Muscle of arm (tissue), 12 donors: ENCODE data around the gene HSPG2. TPM values are rescaled to one million over a fixed set of nuclear protein-coding genes. Genes with fewer than 3 reads are reported as not detected.
"Not testable (repeated sequence)": the region's sequence is repeated elsewhere in the genome, so short reads cannot be mapped to it uniquely, and the experiment has no call there.

Source experiments
- DNase-seq: peaks from one replicate; pipeline ENCODE4 v3.0.0-alpha.2; 2013
- polyA plus RNA-seq, 12 donors: library from polyadenylated mRNA; unstranded; fragments of 120-200 nt; gene quantifications; one replicate each; pipeline ENCODE4 v1.2.1, GENCODE V29; 2013; ENCODE audit not compliant: insufficient read length in 12 of 12

HSPG2 gene
- polyA plus RNA-seq, 12 donors = 190 to 355 (median 246) TPM

DNA sequence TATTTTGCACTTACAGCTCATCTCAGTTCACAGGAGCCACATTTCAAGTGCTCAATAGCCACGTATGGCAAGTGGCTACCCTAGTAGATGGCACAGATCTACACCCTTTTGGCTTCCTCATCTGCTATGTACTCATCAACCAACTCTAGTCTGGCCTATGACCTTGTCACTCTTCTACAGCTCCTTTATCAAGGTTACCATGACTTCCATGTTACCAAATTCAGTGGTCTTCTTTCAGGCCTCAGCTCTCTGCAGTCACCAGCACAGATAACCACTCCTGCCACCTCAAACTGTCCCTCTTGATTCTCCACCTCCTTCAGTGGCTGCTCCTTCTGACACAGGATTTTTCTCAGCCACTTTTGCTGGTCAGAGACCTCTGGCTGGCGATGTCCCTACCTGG is 142.5 kb downstream of the HSPG2 start:
- no peak for DNase-seq

DNA sequence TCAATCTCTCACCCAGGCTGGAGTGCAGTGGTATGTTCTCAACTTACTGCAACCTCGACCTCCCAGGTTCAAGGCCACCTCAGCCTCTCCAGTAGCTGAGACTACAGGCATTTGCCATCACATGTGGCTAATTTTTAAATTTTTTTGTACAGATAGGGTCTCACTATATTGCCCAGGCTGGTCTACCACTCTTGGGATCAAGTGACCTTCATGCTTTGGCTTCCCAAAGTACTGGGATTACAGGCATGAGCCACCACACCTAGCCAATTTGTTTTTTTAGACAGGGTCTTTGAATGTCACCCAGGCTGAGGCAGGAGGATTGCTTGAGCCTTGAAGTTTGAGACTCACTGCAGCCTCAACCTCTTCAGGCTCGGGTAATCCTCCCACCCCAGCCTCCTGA is 144.0 kb downstream of the HSPG2 start:
- no peak for DNase-seq

DNA sequence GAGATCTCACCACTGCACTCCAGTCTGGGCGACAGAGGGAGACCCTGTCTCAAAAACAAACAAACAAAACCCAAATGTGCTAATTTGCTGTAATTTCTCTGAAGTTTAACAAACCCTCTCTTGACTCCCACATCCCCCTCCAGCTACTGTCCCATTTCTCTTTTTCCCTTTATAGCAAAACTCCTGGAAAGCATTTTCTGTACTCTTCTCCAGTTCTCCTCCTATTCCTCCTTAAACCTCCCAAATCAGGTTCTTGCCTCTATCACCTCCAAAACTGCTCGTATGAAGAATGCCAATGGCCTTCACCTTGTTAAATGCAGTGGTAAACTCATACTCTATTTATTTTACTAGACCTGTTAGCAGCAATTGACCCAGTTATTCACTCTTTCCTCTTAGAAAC is 150.5 kb downstream of the HSPG2 start:
- no peak for DNase-seq

DNA sequence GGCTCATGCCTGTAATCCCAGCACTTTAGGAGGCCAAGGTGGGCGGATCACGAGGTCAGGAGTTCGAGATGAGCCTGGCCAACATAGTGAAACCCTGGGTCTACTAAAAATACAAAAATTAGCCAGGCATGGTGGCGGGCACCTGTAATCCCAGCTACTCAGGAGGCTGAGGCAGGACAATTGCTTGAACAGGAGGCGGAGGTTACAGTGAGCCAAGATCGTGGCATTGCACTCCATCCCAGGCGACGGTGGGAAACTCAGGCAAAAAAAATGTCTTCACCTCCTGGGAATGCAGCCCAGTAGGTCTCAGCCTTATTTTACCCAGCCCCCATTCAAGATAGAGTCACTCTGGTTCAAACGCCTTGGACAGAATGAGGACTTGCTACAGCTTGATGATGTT is 151.3 kb downstream of the HSPG2 start:
- not testable (repeated sequence) for DNase-seq

DNA sequence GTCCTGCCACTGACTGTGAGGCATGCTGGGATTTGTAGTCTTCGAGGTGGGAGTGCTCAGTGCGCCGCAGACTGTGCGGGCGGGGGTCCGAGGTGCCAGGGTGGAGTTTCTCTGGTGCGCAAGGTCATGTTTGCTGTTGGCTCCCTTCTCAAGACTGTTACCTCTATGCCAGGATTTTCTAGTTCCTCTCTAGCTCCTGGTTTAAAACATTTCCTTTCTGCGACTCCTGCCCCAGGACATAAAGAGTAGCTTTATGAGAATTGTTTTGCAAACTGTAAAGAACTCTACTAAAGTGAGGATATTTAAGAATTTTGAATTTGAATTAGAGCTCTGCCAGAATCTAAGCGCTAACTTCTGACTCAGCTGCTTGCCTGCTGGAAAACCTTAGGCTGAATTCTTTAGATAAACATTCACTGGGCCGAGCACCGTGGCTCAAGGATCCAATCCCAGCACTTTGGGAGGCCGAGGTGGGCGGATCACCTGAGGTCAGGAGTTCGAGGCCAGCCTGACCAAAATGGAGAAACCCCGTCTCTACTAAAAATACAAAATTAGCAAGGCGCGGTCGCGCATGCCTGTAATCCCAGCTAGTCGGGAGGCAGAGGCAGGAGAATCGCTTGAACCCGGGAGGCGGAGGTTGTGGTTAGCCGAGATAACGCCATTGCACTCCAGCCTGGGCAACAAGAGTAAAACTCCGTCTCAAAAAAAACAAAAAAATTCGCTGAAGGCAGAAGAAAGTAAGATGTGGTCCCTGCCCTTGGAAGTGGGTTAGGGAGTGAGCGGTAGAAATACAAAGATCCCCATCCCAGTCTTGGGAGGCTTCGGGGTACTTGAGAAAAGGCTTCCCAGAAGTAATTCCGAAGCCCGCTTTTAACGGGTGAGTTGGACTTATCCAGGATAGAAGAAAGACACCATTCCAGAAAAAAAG is 153.2 kb downstream of the HSPG2 start:
- no peak for DNase-seq

DNA sequence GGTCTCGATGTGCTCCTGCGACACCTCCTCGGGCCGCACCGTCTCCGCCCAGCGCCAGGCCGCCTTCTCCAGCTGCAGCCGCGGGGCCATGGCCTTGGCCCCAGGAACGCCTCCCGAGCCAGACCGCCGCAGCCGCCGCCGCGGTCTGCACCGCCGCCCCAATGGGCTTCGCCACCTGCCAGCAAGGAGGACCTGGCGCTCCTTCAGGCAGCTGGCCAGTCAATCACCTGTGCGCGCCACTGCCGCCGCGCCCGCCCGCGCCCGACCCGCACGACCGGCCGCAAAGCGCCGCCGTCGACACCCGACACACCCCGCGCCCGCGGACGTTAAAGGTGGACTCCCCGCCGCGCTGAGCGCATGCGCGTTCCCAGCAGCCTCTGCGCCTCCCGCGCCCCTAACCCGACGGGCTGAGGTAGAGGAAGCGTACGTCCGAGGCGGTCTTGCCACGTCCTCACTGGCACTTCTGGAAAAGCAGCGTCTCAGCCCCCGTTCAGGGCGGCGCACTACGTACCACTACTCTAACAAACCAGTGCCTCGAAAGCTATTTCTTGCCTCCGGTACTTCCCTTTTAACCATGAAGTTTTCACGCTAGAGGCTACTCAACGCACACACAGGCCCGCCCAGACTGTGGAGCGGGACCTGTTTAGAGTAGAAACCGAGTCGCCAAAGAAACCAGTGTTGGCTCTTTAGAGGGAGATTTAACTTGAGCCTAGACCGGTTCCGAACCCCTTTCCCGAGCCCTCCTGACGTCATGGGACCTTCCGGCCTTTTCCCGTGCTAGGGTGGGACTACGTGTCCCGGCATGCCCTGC is 154.0 kb downstream of the HSPG2 start, which contains the start of gene USP48:
Gene USP48, minus strand, starts transcription at position 282 of the 811 bp plus-strand sequence. Its CDS starts 192 bp downstream, at position 90.
- DNase-seq = peak; percentile 98

DNA sequence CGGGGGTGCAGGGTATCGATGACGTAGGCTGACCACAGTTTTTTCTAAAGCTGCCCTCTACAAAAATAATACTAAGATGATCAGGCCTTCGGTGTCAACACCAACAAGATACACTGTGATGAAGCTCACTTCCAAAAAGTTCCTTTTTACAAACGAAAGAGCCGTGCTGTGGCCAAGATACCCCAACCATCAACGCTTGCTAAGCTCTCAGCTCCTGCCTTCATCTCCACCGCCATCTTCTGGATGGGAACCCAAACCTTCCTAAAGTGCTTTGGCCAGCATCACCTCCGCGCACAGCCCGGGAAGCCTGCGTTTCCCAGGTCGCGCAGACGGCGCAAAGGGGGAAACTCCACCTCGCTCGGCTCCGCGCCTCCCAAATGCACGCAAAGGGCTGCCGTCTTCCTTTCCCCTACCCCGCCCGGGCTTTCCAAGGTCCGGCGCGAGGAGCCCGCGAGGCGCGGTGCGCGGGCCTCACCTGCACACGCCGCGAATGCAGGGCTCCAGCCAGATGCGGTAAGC is 154.7 kb downstream of the HSPG2 start:
- peak; percentile 63 for DNase-seq

DNA sequence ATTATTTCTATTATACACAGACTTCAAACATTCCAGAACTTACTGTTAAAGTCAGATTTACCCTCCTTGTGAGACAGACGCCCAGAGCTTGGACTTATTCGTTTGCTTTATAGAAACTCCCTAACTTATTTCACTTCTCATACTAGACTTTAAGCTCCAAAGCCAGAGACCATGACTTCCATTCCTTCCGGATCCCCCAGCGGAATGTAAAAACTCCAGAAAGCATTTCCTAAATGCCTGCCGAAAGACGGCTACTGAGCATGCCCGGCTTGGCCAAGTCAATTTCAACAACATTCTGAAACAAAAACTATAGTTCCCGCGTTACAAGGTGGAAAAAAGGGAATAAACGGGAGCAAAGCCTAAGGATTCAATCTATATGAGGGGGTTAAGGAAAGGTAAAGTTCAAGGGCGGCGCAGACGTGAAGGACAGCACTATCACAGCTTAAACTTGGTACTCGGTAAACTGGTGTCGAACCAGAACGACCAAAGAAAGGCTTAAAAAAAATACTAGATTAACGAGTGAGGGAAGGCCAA is 155.2 kb downstream of the HSPG2 start:
- peak; percentile 22 for DNase-seq

DNA sequence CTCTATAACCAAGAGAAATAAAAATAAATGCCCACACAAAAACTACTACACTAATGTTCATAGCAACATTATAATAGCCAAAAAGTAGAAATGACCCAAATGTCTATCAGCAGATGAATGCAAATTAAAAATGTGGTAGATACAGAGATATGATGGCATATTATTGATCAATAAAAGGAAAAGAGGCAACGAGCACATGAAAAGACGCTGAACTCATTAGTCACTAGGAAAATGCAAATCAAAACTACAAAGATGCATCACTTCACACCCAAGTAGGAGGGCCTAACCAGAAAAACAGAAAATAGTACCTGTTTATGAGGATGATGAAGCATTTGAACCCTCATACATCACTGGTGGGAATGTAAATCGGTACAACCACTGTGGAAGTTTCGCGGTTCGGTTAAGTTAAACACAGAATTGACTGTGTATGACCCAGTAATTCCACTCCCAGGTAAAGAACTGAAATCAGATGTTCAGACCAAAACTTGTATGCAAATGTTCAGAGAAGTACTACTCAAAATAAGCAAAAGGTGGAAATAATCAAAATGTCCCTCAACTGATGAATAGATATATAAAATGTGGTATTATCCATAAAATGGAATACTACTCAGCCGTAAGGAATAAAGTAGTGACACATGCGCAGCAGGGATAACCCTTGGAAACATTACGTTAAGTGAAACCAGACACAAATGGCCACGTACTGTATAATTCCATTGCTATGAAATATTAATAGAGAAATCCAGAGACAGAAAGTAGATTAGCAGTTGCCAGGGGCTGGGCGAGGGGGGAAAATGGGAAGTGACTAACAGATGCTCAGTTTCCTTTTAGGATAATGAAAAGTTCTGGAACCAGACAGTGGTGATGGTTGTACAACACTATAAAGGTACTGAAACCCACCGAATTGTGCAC is 157.2 kb downstream of the HSPG2 start:
- DNase-seq = no peak

DNA sequence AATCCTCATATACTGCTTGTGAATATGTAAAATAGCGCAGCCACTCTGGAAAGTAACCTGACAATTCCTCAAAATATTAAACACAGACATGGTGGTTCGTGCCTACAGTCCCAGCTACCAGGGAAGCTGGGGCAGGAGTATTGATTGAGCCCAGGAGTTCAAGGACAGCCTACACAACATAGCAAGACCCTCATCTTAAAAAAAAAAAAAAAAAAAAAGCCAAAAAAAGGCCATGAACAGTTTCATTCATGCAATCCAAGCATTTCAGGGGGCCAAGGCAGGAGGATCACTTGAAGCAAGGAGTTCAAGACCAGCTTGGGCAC is 158.7 kb downstream of the HSPG2 start:
- no peak for DNase-seq

DNA sequence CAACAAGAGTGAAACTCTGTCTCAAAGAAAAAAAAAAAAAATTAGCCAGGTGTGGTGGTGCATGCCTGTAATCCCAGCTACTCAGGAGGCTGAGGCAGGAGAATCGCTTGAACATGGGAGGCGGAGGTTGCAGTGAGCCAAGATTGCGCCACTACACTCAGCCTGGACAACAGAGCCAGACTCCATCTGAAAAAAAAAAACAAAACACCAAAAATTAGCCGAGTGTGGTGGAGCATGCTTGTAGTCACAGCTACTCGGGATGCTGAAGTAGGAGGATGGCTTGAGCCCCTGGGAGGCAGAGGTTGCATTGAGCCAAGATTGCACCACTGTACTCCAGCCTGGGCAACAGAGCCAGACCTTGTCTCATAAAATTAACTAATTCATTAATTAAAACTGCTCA is 160.2 kb downstream of the HSPG2 start:
- not testable (repeated sequence) for DNase-seq

DNA sequence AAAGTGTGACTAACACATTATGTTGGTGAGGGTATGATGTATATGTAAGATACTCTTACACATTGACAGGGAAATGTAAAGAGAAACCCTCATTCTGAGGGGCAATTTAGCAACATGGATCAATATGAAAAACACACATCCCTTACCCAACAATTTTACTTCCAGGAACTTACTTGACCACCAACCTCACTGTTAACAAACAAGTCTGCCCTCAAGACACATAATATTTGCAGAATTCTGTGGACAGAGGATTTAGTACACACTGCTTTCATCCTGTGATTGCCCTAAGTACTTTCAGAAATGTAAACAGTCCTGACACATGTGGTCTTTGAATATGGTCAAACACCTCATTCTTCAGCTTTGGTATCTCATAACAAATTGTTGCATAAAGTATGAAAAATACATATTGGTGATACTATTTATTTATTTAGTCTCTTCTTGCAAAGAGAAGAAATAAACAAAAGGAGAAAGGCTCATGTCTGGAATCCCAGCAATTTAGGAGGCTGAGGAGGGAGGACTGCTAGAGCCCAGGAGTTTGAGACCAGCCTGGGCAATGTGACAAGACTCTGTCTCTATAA is 161.0 kb downstream of the HSPG2 start:
- DNase-seq = no peak

DNA sequence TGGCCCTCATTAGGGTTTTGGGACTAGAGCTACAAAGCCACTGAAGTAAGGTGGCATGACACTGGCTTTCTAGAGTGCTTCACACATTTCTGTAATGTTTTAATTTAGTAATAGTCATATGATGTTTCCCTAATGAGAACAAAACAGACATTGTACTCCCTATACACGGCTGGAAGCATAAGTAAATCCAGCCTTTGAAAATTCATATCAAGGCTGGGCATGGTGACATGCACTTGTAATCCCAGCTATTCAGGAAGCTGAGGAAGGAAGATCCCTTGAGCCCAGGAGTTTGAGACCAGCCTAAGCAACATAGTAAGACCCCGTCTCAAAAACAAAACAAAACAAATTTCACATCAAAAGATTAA is 161.6 kb downstream of the HSPG2 start:
- no peak for DNase-seq

DNA sequence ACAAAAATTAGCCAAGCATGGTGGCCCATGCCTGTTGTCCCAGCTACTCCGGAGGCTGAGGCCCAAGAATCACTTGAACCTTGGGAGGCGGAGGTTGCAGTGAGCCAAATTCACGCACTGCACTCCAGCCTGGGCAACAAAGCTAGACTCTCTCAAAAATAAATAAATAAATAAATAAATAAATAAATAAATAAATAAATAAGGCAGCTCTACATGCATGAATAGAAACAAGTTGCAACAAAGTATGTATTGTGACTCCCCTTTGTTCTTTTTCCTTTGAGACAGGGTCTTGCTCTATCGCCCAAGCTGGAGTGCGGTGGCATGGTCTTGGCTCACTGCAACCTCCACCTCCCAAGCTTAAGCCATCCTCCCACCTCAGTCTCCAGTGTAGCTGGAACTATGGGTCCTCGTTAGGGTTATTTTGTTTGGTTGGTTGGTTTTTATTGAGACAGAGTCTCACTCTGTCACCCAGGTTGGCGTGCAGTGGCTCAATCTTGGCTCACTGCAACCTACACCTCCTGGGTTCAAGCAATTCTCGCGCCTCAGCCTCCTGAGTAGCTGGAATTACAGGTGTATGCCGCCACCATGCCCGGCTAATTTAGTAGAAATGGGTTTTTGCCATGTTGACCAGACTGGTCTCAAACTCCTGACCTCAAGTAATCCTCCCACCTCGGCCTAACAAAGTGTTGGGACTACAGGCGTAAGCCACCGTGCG is 162.1 kb downstream of the HSPG2 start:
- no peak for DNase-seq

DNA sequence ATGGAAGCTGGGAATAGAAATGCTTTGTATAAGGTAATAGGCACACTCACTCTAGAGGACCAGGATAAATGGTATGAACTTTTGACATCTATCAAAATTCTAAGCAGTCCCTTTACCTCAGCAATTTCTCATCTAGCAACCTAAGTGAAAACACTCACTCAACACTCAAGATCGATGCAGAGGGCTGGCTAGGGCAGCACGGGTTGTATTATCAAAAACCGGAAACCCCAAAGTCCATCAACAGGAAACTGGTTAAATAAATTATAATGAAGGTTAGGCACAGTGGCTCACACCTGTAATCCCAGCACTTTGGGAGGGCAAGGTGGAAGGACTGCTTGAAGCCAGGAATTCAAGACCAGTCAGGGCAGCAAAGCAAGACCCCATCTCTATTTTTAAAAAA is 163.5 kb downstream of the HSPG2 start:
- no peak for DNase-seq

Other genes starting within 250 kb of the HSPG2 start
- gene USP48, start 154.2 kb downstream of the HSPG2 start, polyA plus RNA-seq = 10 to 100 TPM in 11 of 12 donors, not detected in 1; 38.1 to 72.3 (median 52.6) TPM
- 1 to 10 TPM in 11 of 12 donors, not detected in 1; 4.1 to 9.6 (median 5.5) TPM for gene LDLRAD2, start 125.0 kb downstream of the HSPG2 start, polyA plus RNA-seq
- gene CELA3B, start 39.7 kb upstream of the HSPG2 start, polyA plus RNA-seq = under 1 TPM in 5 of 12 donors, not detected in 7; 0.35 to 0.71 (median 0.65) TPM
- under 1 TPM in 5 of 12 donors, not detected in 7; 0.18 to 0.67 (median 0.25) TPM for gene CELA3A, start 64.3 kb upstream of the HSPG2 start, polyA plus RNA-seq
- gene CDC42, start 115.4 kb upstream of the HSPG2 start, polyA plus RNA-seq = 1,000 to 10,000 TPM in 1 of 12 donors, 100 to 1,000 TPM in 11; 200 to 2,247 (median 254) TPM
- gene WNT4, start 205.8 kb upstream of the HSPG2 start, polyA plus RNA-seq = 1 to 10 TPM in 9 of 12 donors, under 1 TPM in 1, not detected in 2; 0.99 to 8.5 (median 5.1) TPM